ENCODE results near the gene SLC44A5.

Gene SLC44A5

DNA sequence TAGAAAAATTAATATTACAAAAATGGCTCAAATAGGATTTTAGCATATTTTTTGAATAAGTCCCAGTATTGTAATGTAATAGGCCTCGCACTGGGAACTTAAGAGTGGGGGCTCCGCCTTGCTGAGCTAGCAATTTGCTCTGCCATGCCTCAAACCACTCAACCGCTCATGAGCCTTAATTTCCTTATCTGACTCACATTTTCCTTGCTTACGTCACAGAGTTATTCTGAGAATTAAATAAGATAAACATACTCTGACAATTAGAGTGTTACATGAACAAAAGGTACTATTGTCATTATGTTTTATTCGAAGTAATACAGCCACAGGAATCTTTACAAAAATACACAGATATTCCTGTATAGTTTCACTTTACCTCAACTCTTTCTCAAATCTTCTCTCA lies 108.1 kb downstream of the SLC44A5 start:
- no peaks in the 10 kb centered on the region for H3K4me1 ChIP-seq (ENCODE audit: insufficient read depth, low read length, severe bottlenecking)
- no peak overlapping the region for H3K4me3 ChIP-seq (ENCODE audit: low read depth, low read length, poor library complexity, severe bottlenecking)
- H3K9me3 ChIP-seq (ENCODE audit: low read length) = no peaks in the 10 kb centered on the region
- no peaks in the 10 kb centered on the region for H4K20me1 ChIP-seq (ENCODE audit: insufficient read depth, low read length)
- no peaks in the 10 kb centered on the region for H3K36me3 ChIP-seq (ENCODE audit: insufficient read depth, low read length)
- H3K27ac ChIP-seq (ENCODE audit: low read depth, low read length, poor library complexity, severe bottlenecking) = no peak overlapping the region
- TF ChIP-seq CTCF (IDR thresholded peaks at IDR 0.05; ENCODE audit: low read length) (no peak), EZH2 (IDR thresholded peaks at IDR 0.05; ENCODE audit: borderline replicate concordance, low read length) (no peak)
- H2AFZ ChIP-seq (ENCODE audit: low read length) = no peak overlapping the region
- H3K4me2 ChIP-seq (ENCODE audit: low read length) = no peak overlapping the region
- H3K27me3 ChIP-seq (ENCODE audit: insufficient read depth, low read length) = no peaks in the 10 kb centered on the region
- no peak overlapping the region for H3K9ac ChIP-seq (ENCODE audit: low read length)
- no peaks in the 10 kb centered on the region for H3K79me2 ChIP-seq (ENCODE audit: insufficient read depth, low read length)
- H3K9me2 ChIP-seq (ENCODE audit: low read depth, low read length) = no peaks in the 10 kb centered on the region
- H3F3A ChIP-seq (ENCODE audit: insufficient read depth, low read length) = no peaks in the 10 kb centered on the region

DNA sequence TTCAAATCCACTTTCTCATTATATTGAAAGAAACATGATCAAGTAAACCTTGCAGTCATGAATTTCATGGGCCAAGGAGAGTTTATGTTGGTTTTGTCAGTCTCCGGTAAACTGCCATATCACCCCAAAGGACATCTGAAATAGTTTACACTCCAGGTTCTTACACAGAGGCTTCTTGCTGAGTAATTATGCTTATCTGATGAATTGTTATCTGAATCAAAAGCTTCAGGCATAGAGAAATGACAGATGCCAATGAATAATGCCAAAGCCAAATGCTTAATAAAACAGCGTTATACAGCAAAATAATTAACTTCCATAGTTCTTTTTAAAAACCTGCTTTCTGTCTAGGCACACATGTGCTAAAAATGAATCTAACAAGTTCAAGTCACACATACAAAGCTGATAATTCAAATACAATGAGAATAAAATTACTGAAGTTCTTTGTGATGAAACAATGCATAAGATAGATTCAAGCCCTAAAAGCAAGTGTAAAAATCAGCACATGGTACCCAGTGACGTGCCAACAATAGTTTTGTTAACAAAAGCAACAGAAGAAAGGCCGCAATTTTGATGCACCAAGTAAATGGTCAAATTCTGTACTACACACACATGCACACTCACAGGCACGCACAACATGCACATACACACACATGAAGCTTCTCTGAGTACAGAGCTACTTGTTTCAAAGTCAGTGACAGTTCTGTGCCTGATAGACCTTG lies 109.2 kb downstream of the SLC44A5 start:
- Histone ChIP-seq H3K4me2 (ENCODE audit: low read length) (no peak overlapping the region), H3K9ac (ENCODE audit: low read length) (no peak overlapping the region), H3K27ac (ENCODE audit: low read depth, low read length, poor library complexity, severe bottlenecking) (no peak overlapping the region), H2AFZ (ENCODE audit: low read length) (no peak overlapping the region), H4K20me1 (ENCODE audit: insufficient read depth, low read length) (no peaks in the 10 kb centered on the region), H3K9me2 (ENCODE audit: low read depth, low read length) (no peaks in the 10 kb centered on the region), H3K27me3 (ENCODE audit: insufficient read depth, low read length) (no peaks in the 10 kb centered on the region), H3K4me1 (ENCODE audit: insufficient read depth, low read length, severe bottlenecking) (no peaks in the 10 kb centered on the region), H3K4me3 (ENCODE audit: low read depth, low read length, poor library complexity, severe bottlenecking) (no peak overlapping the region), H3K79me2 (ENCODE audit: insufficient read depth, low read length) (no peaks in the 10 kb centered on the region), H3F3A (ENCODE audit: insufficient read depth, low read length) (no peaks in the 10 kb centered on the region), H3K9me3 (ENCODE audit: low read length) (no peaks in the 10 kb centered on the region), H3K36me3 (ENCODE audit: insufficient read depth, low read length) (no peaks in the 10 kb centered on the region)
- TF ChIP-seq EZH2 (IDR thresholded peaks at IDR 0.05; ENCODE audit: borderline replicate concordance, low read length) = no peak
- TF ChIP-seq CTCF (IDR thresholded peaks at IDR 0.05; ENCODE audit: low read length) = no peak

- TF ChIP-seq EZH2 (IDR thresholded peaks at IDR 0.05; ENCODE audit: borderline replicate concordance, low read length) = no peak
- no peak for TF ChIP-seq CTCF (IDR thresholded peaks at IDR 0.05; ENCODE audit: low read length)
- Histone ChIP-seq H3K36me3 (ENCODE audit: insufficient read depth, low read length) (no peaks in the 10 kb centered on the region), H3K4me2 (ENCODE audit: low read length) (no peak overlapping the region)
Observed at GRCh38 chr1:75492011-75492410, 118.9 kb downstream of the SLC44A5 start.

More at GRCh38 chr1:75492011-75492410, 118.9 kb downstream of the SLC44A5 start:
- no peaks in the 10 kb centered on the region for H3K27me3 ChIP-seq (ENCODE audit: insufficient read depth, low read length)
- H3F3A ChIP-seq (ENCODE audit: insufficient read depth, low read length) = no peaks in the 10 kb centered on the region
- H2AFZ ChIP-seq (ENCODE audit: low read length) = no peak overlapping the region
- H3K9ac ChIP-seq (ENCODE audit: low read length) = no peak overlapping the region
- no peaks in the 10 kb centered on the region for H3K79me2 ChIP-seq (ENCODE audit: insufficient read depth, low read length)
- no peaks in the 10 kb centered on the region for H3K9me2 ChIP-seq (ENCODE audit: low read depth, low read length)
- no peaks in the 10 kb centered on the region for H3K4me1 ChIP-seq (ENCODE audit: insufficient read depth, low read length, severe bottlenecking)
- no peaks in the 10 kb centered on the region for H3K9me3 ChIP-seq (ENCODE audit: low read length)
- no peaks in the 10 kb centered on the region for H4K20me1 ChIP-seq (ENCODE audit: insufficient read depth, low read length)
- no peak overlapping the region for H3K4me3 ChIP-seq (ENCODE audit: low read depth, low read length, poor library complexity, severe bottlenecking)
- no peak overlapping the region for H3K27ac ChIP-seq (ENCODE audit: low read depth, low read length, poor library complexity, severe bottlenecking)

All from OCI-LY1 (cell line).